DND-41 (cell line): ENCODE measurements around the gene NRP1.

ENCODE experiments used
- CTCF ChIP-seq: IDR thresholded peaks from 2 replicates; pipeline ENCODE4 v1.5.1; 2012; ENCODE audit warnings: borderline replicate concordance, low read length, moderate library complexity, mild to moderate bottlenecking; ENCODE audit not compliant: poor library complexity, severe bottlenecking; ENCODE audit errors: extremely low read depth
- EZH2 ChIP-seq: IDR thresholded peaks from 3 replicates; pipeline ENCODE4 v1.6.1; 2012; ENCODE audit warnings: borderline replicate concordance, low read depth, mild to moderate bottlenecking, moderate library complexity, low read length, inconsistent platforms; ENCODE audit not compliant: severe bottlenecking

GRCh38 chr10:33274096-33274785, 60.2 kb downstream of the NRP1 start:
- TF ChIP-seq EZH2 (no peak), CTCF (no peak)
